PC-3 (cell line): ENCODE measurements around the gene CLCN5. TPM values are rescaled to one million over a fixed set of nuclear protein-coding genes. Genes with fewer than 3 reads are reported as not detected.
A peak's percentile ranks its signal among the peaks of the same experiment; 100 is the strongest.

Experiments
- ATAC-seq: fragments of 200-7000 bp; cut with Tn5 transposase; 2 replicates; pipeline ENCODE4 v1.9.1; 2020; ENCODE audit warnings: mild to moderate bottlenecking, moderate library complexity
- BruUV-seq: library from RNA; stranded (reverse); fragments of 400-500 nt; replicated peaks from 2 replicates; lab custom pipeline; 2021; lab: Mats Ljungman, UMichigan
- CTCF ChIA-PET: fragments of 300-600 bp; sonication (Branson Sonifier 250); formaldehyde crosslinking; loops from one replicate; lab custom pipeline; 2022; ENCODE audit warnings: antibody characterized with exemption; lab: Charles Lee
- POLR2A ChIA-PET: fragments of 300-600 bp; sonication (Branson Sonifier 250); formaldehyde crosslinking; loops from one replicate; lab custom pipeline; 2022; ENCODE audit warnings: antibody characterized with exemption; ENCODE audit not compliant: unreplicated experiment; lab: Charles Lee
- DNase-seq: peaks from one replicate; pipeline ENCODE4 v3.0.0-alpha.2; 2015
- H2AFZ ChIP-seq: fragments of 300-600 bp; sonication (generic); 2 replicates; pipeline ENCODE4 v1.6.0; 2016; ENCODE audit warnings: antibody characterized with exemption, low read length
- H3F3A ChIP-seq: fragments of 300-600 bp; sonication (generic); one replicate; pipeline ENCODE4 v1.6.0; 2017; ENCODE audit warnings: antibody characterized with exemption, low read length, control low read depth, mild to moderate bottlenecking; ENCODE audit not compliant: unreplicated experiment
- H3K27ac ChIP-seq: fragments of 300-600 bp; sonication (generic); 2 replicates; pipeline ENCODE4 v1.5.1; 2016; ENCODE audit warnings: mild to moderate bottlenecking, low read length
- H3K27me3 ChIP-seq: fragments of 300-600 bp; sonication (generic); 2 replicates; pipeline ENCODE4 v1.6.1; 2016; ENCODE audit warnings: low read length, mixed read lengths
- H3K36me3 ChIP-seq: fragments of 300-600 bp; sonication (generic); 2 replicates; pipeline ENCODE4 v1.6.1; 2016; ENCODE audit warnings: low read depth, mixed run types, low read length, mixed read lengths
- H3K4me1 ChIP-seq: fragments of 300-600 bp; sonication (generic); 2 replicates; pipeline ENCODE4 v1.5.1; 2016; ENCODE audit warnings: low read length; ENCODE audit not compliant: insufficient read depth
- H3K4me2 ChIP-seq: fragments of 300-600 bp; sonication (generic); 2 replicates; pipeline ENCODE4 v1.6.0; 2016; ENCODE audit warnings: low read length
- H3K4me3 ChIP-seq: fragments of 300-600 bp; sonication (generic); 2 replicates; pipeline ENCODE4 v1.5.1; 2016; ENCODE audit warnings: mild to moderate bottlenecking, low read length, mixed read lengths
- H3K79me2 ChIP-seq: fragments of 300-600 bp; sonication (generic); 2 replicates; pipeline ENCODE4 v1.6.1; 2017; ENCODE audit warnings: low read length, mixed read lengths
- H3K9ac ChIP-seq: fragments of 300-600 bp; sonication (generic); 2 replicates; pipeline ENCODE4 v1.6.0; 2016; ENCODE audit warnings: mild to moderate bottlenecking, low read length
- H3K9me2 ChIP-seq: fragments of 300-600 bp; sonication (generic); replicated peaks from 2 replicates; pipeline ENCODE4 v1.6.1; 2016; ENCODE audit warnings: mixed run types, low read length, mixed read lengths
- H3K9me3 ChIP-seq: fragments of 300-600 bp; sonication (generic); 2 replicates; pipeline ENCODE4 v1.6.1; 2016; ENCODE audit warnings: low read length, mixed read lengths
- H4K20me1 ChIP-seq: fragments of 300-600 bp; sonication (generic); 2 replicates; pipeline ENCODE4 v1.6.1; 2016; ENCODE audit warnings: low read length, mixed read lengths
- CTCF ChIP-seq: fragments of 300-600 bp; sonication (generic); conservative IDR thresholded peaks from 2 replicates; pipeline ENCODE4 v1.5.1; 2017; ENCODE audit warnings: antibody characterized with exemption, low read depth, mild to moderate bottlenecking, low read length
- EZH2 ChIP-seq: fragments of 300-600 bp; sonication (generic); IDR thresholded peaks from one replicate; pipeline ENCODE4 v1.6.1; 2017; ENCODE audit warnings: antibody characterized with exemption, mild to moderate bottlenecking, low read length; ENCODE audit not compliant: unreplicated experiment
- EZH2phosphoT487 ChIP-seq: fragments of 300-600 bp; sonication (generic); IDR thresholded peaks from 2 replicates; pipeline ENCODE4 v1.6.1; 2018; ENCODE audit warnings: mild to moderate bottlenecking, antibody characterized with exemption, low read length, borderline replicate concordance
- intact Hi-C: fragments of 100-400 bp; cut with micrococcal nuclease; formaldehyde crosslinking; loops from 2 replicates; pipeline ENCODE4 v1.9.0; 2023
- total RNA-seq: library from RNA; depleted of rRNA; stranded (reverse); fragments of >200 nt; gene quantifications from 2 replicates; pipeline ENCODE4 v1.2.3, GENCODE V29; 2014

The CLCN5 gene
- total RNA-seq, 1 experiment from 2014 or later: 5.9 TPM

GRCh38 chrX:49877397-49878101 is 44.8 kb upstream of the CLCN5 start:
- Histone ChIP-seq H3K36me3 (no peaks in the 10 kb centered on the region), H3K27ac (no peak overlapping the region), H3K4me1 (peaks cover 8% of the 10 kb centered on the region; the same call in 1 of the 2 replicates), H3K9me2 (no peaks in the 10 kb centered on the region), H4K20me1 (no peaks in the 10 kb centered on the region), H3K4me3 (no peak overlapping the region), H3K79me2 (no peaks in the 10 kb centered on the region), H3F3A (no peaks in the 10 kb centered on the region), H3K4me2 (no peak overlapping the region), H3K9me3 (no peaks in the 10 kb centered on the region), H3K27me3 (no peaks in the 10 kb centered on the region), H3K9ac (no peak overlapping the region), H2AFZ (no peak overlapping the region)
- TF ChIP-seq CTCF: no peak
- TF ChIP-seq EZH2phosphoT487: no peak
- no peak for TF ChIP-seq EZH2
- no TSS peak for BruUV-seq
- ChIA-PET CTCF (no interaction called here), POLR2A (no interaction called here)
- DNase-seq (no peak), ATAC-seq (no peak)
- intact Hi-C loops: loop anchor here (2.0 to 5.0 kb wide), 3 partner anchors 45 to 1247 kb away; partner anchors contain the start of genes AKAP4, CCNB3 and CLCN5

GRCh38 chrX:49878128-49878833 is 44.1 kb upstream of the CLCN5 start:
- ATAC-seq (no peak; the same call in 1 of the 2 replicates), DNase-seq (no peak)
- Histone ChIP-seq H3K4me3 (peak overlapping the region; percentile 68), H3F3A (no peaks in the 10 kb centered on the region), H3K27ac (no peak overlapping the region; the same call in 1 of the 2 replicates), H3K4me2 (peak overlapping the region; percentile 80), H3K9me3 (no peaks in the 10 kb centered on the region), H4K20me1 (no peaks in the 10 kb centered on the region), H3K36me3 (no peaks in the 10 kb centered on the region), H2AFZ (peak overlapping the region; percentile 80), H3K9ac (peak overlapping the region; percentile 68), H3K79me2 (no peaks in the 10 kb centered on the region), H3K4me1 (peaks cover 8% of the 10 kb centered on the region; the same call in 1 of the 2 replicates), H3K9me2 (no peaks in the 10 kb centered on the region), H3K27me3 (no peaks in the 10 kb centered on the region)
- POLR2A ChIA-PET: interaction anchor here (0.5 to 1.0 kb wide), 2 partner anchors 687 to 1120 kb away, joined by 3 to 6 read pairs; no protein-coding TSS in a partner anchor
- intact Hi-C loops: loop anchor here (5.0 kb wide), 2 partner anchors 44 to 324 kb away; partner anchors contain the start of genes AKAP4, CCNB3 and CLCN5
- TF ChIP-seq CTCF (no peak), EZH2 (no peak), EZH2phosphoT487 (no peak)
- BruUV-seq: no TSS peak
- CTCF ChIA-PET: interaction anchor here (0.6 kb wide), 1 partner anchor 1061 kb away, joined by 4 read pairs; no protein-coding TSS in a partner anchor
